Measurements from ENCODE around the gene SYNE2.
"Not testable (repeated sequence)": the region's sequence is repeated elsewhere in the genome, so short reads cannot be mapped to it uniquely, and the experiment has no call there.

Gene SYNE2

DNA sequence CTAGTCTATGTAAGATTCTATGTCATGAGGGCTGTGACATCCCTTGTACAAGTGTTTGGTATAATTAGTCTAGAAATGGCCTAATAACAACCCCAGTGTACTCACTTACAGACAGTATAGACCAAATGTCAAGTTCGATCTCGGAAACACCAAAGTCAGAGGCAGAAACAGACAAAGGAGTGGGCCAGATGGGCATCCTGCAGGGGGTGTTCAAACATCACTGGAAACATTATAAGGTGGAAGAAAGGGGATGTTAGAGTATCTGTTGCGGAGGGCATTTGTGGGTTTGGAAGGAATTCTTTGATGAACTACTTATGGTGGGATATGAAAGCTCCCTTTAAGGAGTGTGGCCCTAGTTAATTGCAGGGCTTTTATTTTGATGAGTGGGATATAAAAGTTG is 306.8 kb downstream of the SYNE2 start:
- TF ChIP-seq, protein P1, sequence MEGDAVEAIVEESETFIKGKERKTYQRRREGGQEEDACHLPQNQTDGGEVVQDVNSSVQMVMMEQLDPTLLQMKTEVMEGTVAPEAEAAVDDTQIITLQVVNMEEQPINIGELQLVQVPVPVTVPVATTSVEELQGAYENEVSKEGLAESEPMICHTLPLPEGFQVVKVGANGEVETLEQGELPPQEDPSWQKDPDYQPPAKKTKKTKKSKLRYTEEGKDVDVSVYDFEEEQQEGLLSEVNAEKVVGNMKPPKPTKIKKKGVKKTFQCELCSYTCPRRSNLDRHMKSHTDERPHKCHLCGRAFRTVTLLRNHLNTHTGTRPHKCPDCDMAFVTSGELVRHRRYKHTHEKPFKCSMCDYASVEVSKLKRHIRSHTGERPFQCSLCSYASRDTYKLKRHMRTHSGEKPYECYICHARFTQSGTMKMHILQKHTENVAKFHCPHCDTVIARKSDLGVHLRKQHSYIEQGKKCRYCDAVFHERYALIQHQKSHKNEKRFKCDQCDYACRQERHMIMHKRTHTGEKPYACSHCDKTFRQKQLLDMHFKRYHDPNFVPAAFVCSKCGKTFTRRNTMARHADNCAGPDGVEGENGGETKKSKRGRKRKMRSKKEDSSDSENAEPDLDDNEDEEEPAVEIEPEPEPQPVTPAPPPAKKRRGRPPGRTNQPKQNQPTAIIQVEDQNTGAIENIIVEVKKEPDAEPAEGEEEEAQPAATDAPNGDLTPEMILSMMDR (IDR thresholded peaks at IDR 0.05; ENCODE audit: extremely low read depth, insufficient read depth, missing control alignments) = peak; percentile 1
- DNase-seq (ENCODE audit: low spot score) = no peak
- in situ Hi-C loops (cut with MboI; ENCODE audit: low pct_unique_long_range_greater_than_20kb, low sequenced_read_pairs, unreplicated experiment) = no loop called here

DNA sequence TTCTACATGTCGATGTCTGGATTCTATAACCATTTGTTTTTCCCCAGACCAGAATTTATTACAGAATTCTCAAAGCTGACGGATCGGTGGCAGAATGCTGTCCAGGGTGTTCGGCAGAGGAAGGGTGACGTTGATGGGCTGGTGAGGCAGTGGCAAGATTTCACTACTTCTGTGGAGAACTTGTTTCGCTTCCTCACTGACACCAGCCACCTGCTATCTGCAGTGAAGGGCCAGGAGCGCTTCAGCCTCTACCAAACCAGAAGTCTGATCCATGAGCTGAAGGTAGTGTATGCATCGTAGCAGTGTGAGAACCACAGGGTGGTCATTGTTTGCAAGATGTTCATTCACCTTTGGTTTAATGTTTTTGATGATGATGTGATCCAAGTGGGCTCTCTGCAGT is 317.4 kb downstream of the SYNE2 start:
- in situ Hi-C loops (cut with MboI; ENCODE audit: low pct_unique_long_range_greater_than_20kb, low sequenced_read_pairs, unreplicated experiment) = no loop called here
- DNase-seq (ENCODE audit: low spot score) = no peak
- TF ChIP-seq, protein P1 (IDR thresholded peaks at IDR 0.05; ENCODE audit: extremely low read depth, insufficient read depth, missing control alignments) = no peak

DNA sequence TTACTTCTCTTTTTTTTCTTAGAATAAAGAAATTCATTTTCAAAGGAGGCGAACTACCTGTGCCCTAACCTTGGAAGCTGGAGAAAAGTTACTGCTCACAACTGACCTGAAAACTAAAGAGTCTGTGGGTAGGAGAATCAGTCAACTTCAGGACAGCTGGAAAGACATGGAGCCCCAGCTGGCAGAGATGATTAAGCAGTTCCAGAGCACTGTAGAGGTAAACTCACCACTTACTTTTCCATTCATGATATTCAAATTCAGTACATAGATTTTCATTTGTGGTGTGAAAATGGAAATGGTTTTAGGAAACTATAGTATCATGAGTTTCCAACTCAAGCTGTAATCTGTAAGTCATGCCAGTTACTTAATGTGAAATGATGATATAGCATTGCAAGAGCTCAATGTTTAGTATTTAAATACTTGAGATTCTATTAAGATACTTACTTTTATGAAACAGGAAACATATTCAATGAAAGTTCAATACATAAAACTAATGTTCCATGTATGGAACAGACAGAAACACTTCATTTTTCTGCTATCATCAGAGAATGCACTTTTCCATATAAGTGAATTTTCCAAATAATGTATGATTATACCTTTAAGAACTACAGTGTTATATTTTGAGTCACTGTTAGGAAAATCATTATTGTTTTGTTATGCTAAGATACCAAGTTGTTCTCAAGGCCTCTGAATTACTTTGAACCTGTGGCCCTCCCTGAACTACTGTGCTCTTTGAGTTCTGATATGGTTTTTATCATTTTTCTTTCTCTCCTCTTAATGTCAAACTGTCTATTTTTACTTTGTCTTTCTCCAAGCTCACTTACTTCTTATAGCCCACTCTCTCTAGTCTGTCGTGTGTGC is 322.3 kb downstream of the SYNE2 start:
- no peak for DNase-seq (ENCODE audit: low spot score)
- TF ChIP-seq, protein P1 (IDR thresholded peaks at IDR 0.05; ENCODE audit: extremely low read depth, insufficient read depth, missing control alignments) = no peak
- in situ Hi-C loops (cut with MboI; ENCODE audit: low pct_unique_long_range_greater_than_20kb, low sequenced_read_pairs, unreplicated experiment) = no loop called here

DNA sequence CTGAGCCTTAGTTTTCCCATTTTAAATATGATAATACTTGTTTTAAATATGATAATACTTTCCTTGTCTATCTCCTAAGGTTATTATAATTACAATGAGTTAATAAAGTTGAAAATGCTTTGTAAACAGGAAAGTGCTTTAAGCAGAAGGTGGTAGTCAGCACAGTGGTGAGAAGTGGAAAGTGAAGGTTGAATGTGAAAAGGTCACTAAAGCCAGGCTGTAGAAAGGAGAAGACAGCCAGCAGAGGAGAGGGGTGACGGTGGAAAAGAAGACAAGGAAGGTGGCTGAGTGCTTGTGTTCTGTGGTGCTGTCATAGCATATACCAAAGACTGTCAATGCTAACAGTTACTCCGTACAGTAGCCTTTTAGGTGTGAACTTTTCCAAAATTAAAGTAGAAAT is 323.5 kb downstream of the SYNE2 start:
- no peak for DNase-seq (ENCODE audit: low spot score)
- TF ChIP-seq, protein P1 (IDR thresholded peaks at IDR 0.05; ENCODE audit: extremely low read depth, insufficient read depth, missing control alignments) = no peak
- in situ Hi-C loops (cut with MboI; ENCODE audit: low pct_unique_long_range_greater_than_20kb, low sequenced_read_pairs, unreplicated experiment) = no loop called here

DNA sequence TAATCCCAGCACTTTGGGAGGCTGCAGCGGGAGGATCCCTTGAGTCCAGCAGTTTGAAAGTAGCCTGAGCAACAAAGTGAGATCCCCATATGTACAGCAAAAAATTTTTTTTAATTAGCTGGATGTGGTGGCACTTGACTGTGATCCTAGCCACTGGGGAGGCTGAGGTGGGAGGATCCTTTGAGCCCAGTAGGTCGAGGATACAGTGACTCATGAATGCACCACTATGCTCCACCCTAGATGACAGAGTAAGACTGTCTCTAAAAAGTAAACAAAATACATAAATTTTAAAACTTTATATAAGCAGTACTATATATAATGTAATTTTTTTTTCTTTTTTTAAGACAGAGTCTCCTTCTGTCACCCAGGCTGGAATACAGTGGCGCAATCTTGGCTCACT is 326.0 kb downstream of the SYNE2 start:
- in situ Hi-C loops (cut with MboI; ENCODE audit: low pct_unique_long_range_greater_than_20kb, low sequenced_read_pairs, unreplicated experiment) = no loop called here
- no peak for DNase-seq (ENCODE audit: low spot score)
- TF ChIP-seq, protein P1 (IDR thresholded peaks at IDR 0.05; ENCODE audit: extremely low read depth, insufficient read depth, missing control alignments) = no peak

DNA sequence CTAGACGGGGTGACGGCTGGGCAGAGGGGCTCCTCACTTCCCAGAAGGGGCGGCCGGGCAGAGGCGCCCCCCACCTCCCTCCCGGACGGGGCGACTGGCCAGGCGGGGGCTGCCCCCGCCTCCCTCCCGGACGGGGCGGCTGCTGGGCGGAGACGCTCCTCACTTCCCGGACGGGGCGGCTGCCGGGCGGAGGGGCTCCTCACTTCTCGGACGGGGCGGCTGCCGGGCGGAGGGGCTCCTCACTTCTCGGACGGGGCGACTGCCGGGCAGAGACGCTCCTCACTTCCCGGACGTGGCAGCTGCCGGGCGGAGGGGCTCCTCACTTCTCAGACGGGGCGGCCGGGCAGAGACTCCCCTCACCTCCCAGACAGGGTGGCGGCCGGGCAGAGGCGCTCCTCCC is 330.1 kb downstream of the SYNE2 start:
- DNase-seq (ENCODE audit: low spot score); in situ Hi-C loops (cut with MboI; ENCODE audit: low pct_unique_long_range_greater_than_20kb, low sequenced_read_pairs, unreplicated experiment): not testable (repeated sequence)

DNA sequence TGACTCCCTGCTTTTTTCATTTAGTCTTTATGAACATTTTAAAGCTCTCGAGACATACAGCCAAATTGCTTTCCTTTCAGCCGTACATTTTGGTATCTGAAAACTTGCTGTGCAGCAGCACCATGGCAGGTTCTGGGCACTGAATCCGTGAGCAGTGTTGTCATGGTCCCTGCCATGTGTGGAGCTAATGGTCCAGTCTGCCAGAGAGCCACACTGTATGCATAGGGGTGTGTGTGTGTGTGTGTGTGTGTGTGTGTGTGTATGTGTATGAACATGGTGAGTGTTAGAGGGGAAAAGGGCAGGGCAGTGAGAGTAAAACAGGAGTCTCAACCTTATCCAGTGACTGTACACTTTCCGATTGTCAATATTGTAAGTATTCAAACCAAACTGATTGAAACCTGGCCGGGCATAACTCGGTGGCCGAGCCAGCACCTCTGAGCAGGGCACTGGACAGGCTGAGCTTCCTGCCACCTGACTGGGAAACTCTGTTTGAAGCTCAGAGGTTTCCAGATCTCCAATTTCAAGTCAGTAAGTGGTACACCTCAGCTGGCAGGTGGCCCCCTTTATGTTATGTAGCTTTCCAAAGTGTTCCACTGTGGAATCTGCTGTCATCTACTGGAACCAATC is 331.4 kb downstream of the SYNE2 start:
- in situ Hi-C loops (cut with MboI; ENCODE audit: low pct_unique_long_range_greater_than_20kb, low sequenced_read_pairs, unreplicated experiment) = no loop called here
- no peak for DNase-seq (ENCODE audit: low spot score)
- TF ChIP-seq, protein P1 (IDR thresholded peaks at IDR 0.05; ENCODE audit: extremely low read depth, insufficient read depth, missing control alignments) = no peak

Measured in GM13977 (cell line).